T-helper 9 cell (primary cell): Measurements from ENCODE around the gene PDZRN4.
"Not testable (repeated sequence)": the region's sequence is repeated elsewhere in the genome, so short reads cannot be mapped to it uniquely, and the experiment has no call there.

Experiments
- DNase-seq: peaks from one replicate; pipeline ENCODE4 v3.0.0-alpha.2; 2020

The PDZRN4 gene

DNA sequence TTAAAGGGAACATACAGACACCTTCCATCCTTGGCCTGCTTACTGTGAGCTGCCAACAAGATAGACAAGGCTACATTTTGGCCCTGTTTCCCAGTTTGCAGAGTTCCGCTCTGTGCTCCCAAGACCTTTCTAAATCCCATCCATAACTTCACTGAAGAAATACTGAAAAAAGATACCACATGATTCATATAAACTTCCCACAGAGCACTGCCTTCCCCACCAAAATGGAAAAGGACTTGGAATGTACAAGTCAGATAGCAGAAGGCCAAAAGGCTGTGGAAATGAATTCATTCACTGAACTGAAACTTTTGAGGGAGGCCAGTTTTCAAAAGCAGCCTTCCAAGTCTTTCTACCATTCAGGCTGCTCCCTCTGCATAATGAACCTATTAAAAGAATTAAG is 29.6 kb downstream of the PDZRN4 start:
- no peak for DNase-seq

DNA sequence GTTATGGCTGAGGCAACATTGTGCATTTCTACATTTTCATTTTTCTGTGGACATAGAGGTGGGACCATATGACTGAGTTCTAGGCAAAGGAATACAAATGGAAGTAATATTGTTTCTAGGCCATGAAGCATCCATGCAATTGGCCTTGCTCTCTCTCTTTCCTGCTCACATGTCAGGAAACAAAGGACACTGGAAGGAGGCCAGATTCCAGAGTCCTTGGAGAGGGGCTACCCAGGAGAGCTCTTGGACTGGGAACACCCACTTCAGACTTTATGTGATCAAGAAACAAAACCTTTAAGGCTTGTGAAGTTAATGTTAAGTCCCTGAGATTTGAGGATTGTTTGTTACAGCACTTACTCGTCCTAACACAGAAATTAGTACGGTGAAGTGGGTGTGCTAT is 32.8 kb downstream of the PDZRN4 start:
- no peak for DNase-seq

DNA sequence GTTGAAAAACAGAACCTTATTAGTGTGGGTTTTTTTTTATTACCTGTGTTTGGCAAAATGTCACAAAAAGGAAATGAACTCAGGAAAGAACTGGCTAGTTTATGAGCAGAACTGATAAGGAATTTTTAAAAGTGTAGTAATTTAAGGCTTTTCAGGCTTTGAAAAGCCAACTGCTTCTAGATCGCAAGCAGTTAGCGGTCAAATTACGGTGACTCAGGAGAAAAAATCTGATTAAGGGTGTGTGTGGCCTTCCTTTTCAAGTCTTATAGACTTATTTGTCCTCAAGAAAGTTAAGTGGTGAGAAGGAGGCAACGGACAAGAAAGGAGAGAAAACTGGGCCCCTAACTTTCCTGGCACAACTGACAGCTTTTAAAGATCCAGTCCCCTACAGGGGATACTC is 33.4 kb downstream of the PDZRN4 start:
- DNase-seq = no peak

DNA sequence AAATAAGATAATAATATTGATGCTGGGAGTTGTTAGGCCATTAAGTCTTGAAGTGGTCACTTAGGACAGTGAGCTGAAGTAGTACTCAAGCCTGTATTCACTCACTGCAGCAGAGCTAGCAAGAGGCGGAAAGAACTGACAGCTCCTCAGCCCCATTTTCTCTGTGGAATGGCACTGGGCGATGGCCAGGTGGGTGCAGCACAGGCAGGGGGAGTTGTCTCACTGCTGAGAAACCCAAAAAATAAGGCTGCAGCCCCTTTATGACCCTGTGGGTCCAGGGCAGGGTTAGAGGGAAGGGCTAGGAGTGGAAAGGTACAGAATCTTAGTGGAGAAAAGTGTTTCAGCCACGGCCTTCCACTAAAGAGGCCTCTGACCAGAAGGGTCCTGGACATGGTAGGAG is 35.5 kb downstream of the PDZRN4 start:
- no peak for DNase-seq

DNA sequence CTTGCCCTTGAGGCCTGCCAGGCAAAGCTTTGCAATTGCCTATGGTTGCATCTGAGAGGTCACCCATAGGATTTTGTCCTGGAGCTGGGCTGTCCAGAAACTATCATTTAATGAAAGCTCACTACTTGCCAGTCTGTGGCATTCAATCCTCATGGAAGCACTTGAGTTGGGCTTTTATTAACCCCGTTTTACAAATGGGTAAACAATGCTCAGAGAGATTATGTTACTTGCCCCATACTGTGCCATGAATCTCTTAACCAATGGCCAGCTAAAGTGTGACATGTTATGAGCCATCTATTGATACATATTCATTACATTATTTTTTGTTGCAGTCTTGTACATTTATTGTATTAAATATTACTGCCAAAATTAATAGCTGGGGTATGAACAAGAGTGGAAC is 35.9 kb downstream of the PDZRN4 start:
- no peak for DNase-seq

DNA sequence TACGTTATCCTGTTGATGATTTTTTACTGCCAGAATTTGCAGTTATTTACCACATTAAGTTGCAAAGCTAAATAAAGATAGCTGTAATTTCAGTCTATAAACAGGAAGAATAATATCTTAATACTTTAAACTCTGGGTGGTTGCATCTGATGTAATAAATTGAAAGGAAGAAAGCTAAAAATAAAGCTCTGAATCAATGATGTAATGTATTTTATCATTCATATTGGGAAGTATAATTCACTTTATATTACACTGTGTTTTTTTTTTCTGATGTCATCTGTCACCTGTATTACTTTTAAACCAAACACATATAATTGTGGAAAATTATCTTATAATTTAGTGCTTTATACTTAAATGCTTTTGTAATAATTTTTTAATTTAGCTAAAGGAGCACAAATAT is 37.1 kb downstream of the PDZRN4 start:
- DNase-seq = no peak

DNA sequence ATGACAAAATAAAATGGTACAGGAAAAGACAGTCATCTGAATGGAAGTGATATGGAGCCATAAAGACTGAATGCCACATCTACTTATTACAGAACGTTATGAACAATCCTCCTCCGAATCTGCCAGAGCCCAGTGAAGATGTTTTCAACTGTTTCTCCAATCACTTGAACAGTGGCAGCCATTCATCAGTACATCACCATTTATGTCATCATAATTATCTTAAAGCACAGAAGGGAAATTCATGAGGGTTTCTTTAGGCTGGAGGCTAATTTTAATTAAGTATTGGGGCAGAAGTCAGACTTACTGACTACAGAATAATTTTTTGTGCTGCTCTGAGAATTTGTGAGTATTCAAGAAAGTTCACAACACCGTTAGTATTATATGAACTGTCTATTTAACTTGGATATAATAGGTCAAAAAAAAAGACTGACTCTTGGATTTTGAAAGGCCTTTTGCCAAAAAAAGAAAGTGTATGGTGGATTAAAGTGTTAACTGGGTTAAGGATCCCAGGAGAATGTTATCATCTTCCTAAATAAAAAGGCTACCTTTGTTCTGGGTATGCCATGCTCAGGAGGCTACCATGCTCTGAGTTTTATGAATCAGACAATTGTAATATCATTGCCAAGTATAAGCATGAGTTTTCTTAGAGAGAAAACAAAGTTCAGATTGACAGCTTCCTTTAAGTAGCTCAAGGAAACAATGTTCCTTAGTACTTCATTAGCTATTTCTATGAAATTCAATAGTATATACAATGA is 40.1 kb downstream of the PDZRN4 start:
- DNase-seq = no peak

DNA sequence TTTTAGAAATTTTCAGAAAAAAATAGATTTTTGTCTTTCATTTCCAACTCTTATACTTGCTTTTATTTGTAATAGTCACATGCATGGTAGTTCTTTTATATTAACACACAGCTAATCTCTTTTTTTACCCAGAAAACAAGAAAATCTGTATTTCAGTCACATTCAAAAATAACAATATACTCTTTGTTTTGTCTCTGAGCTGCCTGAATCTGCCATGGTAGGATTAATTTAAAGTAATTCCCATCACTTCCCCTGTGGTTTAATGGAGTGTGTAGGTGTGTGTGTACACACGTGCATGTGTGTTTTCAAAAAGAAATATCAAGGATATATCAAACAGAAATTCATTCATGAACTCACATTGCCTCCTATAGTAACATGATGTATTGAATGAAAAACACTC is 42.6 kb downstream of the PDZRN4 start:
- no peak for DNase-seq

DNA sequence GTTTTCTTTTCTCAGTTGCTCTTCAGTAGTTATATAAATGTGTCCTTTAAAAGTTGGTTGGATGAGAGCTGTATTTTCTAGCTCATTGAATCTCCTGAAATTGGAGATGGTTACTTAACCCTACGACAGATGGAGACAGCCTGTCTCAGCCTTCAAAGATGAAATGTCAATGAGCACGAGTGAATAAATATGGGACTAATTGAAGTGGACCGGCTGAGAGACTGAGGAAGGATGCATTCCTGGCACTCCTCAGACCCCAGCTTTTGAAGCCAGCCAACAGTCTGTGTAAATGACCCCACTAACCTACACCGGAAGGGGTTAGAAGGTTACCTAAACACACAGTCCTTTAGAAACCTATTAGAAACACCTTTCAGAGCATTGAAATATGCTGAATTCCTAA is 46.6 kb downstream of the PDZRN4 start:
- no peak for DNase-seq

DNA sequence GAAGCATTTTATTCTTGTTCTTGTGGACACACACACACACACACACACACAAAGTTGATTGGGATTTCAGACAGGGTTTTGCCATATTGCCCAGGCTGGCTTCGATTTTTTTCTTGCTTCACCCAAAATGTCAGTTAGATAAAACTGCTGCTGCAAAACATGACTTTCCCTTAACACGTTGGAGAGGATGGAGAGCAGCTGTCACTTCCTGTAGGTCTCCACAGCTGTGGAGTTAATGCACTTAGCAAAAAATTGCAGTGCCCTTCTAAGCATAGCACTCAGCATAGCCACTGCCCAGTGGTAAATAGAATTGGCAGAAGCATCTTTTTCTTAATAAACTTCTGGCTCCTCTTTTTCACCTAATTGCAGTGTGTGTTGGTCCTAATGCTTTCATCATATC is 54.5 kb downstream of the PDZRN4 start:
- no peak for DNase-seq

DNA sequence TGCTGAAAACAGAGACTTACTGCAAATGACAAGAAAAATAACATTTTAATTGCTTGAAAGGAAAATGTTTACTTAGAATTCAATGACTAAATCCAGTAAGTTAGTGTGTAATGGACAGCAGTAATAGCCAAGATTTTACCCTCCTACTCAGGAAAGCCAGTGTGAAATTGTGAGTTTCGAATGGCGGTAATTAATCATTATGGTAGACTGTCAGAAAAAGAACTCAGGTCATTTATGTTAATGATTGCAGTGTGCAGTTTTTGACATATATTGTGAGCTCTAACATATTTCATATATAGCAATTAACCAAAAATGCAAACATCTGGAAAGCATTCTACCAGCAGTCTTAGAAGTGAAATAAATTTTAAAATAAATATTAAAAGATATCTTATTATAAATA is 60.3 kb downstream of the PDZRN4 start:
- DNase-seq = no peak

DNA sequence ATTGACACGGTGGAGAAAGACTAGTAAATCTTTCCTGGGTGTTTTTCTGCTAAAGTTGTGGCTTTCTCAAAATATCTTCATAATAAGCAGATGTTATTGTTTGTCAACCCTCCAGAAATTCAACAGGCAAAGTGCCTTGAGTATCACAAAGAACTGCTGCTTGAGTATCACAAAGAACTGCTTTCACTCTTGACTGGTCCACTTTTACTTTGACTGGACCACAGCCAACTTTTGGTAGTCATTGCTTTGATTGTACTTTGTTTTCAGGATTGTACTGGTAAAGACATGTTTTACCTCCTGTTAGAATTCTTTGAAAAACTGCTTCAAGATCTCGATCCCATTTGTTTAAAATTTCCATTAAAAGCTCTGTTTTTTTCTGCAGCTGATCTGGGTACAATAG is 62.6 kb downstream of the PDZRN4 start:
- no peak for DNase-seq

DNA sequence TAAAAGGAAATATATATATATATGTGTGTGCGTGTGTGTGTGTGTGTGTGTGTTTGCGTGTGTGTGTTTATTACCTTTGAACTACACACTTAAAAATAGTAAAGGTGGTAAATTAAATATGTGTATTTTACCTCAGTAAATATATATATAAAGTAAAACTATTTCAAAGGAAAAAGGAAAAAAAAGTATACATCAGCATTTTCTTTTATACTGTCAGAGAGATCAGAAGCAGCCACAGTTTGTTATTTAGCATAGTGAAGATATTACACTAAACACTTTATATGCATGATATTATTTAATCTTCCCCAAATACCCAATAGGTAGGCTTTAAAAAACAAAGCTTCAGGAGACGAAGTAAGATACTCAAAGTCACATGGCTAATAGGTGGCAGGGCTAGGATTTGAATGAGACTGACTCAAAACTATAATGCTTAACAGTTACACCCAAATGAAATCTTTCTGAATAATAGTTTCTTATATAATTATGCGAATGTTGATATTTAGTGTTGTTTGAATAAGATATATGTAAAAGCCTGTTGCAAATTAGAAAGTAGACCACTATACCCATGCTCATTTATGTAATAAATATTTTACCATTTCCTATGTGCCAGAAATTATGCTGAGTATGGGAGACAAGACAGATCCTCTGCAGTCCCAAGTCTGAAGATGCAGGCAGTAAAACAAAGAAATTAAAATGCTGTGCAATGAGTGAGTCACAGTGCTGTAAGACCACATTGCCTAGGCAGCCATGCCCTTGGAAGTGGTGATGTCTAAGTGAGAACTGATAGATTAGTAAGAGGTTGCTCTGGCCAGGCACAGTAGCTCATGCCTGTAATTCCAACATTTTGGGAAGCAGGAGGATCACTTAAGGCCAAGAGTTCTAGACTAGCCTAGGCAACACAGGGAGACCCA is 66.1 kb downstream of the PDZRN4 start:
- DNase-seq = no peak

DNA sequence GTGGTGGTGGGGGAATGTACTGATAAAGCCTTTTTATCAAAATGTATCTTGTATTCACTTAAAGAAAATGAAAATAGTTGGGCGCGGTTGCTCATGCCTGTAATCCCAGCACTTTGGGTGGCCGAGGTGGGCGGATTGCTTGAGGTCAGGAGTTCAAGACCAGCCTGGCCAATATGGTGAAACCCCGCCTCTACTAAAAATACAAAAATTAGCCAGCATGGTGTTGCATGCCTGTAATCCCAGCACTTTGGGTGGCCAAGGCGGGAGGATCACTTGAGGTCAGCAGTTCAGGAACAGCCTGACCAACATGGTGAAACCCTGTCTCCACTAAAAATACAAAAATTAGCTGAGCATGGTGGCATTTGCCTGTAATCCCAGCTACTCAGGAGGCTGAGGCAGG is 75.1 kb downstream of the PDZRN4 start:
- DNase-seq = not testable (repeated sequence)

DNA sequence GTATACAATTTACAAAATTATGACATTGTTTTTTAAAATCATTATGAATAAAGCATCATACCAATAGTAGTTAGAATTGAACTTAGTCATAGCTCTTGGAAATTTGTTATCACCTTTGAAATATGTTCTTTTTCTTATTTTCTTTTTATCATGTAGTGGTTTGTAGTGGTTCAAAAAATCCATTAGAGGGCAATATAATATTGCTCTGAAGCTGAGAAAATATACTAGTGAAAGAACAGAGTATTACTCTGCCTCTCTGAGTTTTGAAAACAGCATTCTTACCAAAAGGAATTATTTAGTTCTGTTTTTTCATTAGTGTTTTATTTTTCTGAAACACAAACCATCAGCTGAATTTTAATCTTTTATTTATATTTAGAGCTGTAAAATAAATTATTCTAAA is 76.2 kb downstream of the PDZRN4 start:
- no peak for DNase-seq

DNA sequence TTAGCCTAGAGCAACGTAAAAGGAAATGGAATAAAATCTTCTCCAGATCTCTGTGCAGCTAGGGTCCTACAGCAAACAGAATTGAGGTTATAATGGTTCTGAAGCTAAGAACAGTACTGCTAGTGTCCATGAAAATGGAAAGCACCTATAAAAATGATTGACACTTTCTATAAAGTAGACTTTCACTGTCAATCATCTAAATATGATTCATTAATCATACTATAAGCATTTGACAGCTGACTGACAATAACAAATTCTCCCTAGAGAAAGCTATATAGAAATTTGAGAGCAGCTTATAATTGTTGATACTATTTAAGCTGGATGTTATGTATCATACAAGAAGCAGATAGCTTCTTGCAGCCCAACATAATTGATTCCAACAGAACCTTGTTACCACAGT is 80.9 kb downstream of the PDZRN4 start:
- no peak for DNase-seq

DNA sequence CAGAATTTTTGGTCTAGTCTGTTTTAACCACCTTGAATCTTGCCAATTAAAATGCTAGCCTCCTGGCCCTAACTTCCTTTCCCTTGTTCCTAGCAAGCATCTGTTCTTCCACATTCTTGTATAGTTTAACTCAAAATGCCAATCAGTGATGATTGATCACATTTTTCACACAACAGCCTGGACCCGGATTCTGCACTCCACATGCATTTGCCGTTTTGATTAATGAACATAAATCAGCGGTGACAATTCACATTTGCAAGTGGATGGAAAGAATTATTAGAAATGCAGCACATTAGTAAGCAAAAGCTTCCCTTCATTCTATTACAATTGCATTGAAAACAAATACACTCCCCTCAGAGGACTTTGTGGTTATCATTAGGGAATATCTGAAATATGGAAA is 83.4 kb downstream of the PDZRN4 start:
- no peak for DNase-seq

DNA sequence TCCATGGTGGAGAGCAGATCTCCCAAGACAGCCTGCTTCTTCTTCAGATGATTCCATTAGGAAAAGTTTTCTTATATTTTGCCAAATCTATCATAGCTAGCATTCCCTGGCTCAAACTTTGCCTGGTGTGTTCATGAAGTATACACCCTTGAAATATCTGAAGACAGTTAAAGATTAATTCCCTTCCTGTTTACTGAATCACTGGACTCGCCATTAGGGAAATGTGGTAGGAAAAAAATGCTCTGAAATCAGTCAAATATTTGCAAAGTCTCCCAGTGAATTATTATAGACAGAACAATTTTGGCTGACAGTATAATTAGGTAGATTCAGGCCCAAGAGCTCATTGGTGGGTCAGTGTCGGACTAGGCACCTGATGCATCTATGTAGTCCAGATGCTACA is 86.5 kb downstream of the PDZRN4 start:
- DNase-seq = no peak

DNA sequence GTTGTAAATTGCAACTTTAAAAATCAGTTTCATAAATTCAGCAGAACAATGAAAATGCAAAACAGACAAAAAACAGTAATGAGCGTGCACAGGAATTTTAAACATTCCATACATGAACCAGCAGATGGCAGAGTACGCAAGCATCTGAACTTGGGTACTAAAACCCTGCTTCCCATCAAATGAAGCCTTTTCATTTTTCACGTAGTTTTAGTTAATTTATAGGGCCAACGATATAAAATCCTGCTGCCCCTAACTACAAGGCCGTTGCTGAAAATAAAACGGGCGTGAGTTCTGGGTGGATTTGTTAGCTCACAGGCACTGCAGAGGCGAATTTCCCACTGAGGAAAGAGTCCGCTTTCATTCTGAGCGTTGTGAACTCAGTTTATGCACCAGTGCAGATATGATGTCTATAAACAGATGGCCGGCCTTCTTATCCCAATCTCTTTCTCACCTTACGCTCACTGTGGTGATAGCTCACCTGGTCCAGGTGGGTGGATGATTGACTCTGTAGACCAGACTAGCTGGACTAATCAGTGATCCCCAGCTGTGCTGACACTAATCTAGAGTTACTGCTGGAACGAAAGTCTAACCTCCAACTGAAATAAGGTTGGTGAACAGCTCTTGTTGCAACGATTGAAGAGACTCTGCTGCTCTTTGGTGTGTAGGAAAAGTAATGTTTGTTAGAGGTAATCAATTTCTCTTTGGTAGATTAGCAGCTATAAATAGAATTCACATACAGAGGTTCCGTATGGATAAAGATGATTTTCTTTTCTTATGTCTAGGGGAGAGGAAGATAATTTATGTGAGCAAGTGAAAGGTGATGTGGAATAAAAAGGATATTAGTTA is 89.2 kb downstream of the PDZRN4 start:
- DNase-seq = no peak

DNA sequence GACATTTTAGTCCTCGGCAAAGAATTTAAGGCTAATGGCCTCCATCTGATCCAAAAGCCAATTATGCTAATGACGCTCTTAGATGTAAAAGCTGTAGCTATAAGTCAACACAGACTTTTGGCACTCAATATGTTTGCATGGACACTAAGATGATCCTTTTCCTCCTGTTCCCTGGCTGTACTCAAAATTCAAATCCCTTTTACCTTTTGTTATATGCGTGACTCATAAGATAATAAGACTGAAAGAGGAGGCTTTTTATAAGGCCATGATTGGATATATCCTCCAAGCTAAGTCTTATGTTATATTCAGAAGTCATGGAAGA is 89.8 kb downstream of the PDZRN4 start:
- DNase-seq = no peak

DNA sequence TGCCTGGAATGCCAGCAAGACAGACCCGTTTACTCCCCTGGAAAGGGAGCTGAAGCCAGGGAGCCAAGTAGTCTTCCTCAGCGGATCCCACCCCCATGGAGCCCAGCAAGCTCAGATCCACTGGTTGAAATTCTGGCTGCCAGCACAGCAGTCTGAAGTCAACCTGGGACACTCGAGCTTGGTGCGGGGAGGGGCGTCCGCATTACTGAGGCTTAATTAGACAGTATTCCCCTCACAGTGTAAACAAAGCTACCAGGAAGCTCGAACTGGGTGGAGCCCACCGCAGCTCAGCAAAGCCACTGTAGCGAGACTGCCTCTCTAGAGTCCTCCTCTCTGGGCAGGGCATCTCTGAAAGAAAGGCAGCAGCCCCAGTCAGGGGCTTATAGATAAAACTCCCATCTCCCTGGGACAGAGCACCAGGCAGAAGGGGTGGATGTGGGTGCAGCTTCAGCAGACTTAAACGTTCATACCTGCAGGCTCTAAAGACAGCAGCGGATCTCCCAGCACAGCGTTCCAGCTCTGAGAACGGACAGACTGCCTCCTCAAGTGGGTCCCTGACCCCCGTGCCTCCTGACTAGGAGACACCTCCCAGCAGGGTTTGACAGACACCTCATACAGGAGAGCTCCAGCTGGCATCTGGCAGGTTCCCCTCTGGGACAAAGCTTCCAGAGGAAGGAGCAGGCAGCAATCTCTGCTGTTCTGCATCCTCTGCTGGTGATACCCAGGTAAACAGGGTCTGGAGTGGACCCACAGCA is 92.4 kb downstream of the PDZRN4 start:
- not testable (repeated sequence) for DNase-seq

DNA sequence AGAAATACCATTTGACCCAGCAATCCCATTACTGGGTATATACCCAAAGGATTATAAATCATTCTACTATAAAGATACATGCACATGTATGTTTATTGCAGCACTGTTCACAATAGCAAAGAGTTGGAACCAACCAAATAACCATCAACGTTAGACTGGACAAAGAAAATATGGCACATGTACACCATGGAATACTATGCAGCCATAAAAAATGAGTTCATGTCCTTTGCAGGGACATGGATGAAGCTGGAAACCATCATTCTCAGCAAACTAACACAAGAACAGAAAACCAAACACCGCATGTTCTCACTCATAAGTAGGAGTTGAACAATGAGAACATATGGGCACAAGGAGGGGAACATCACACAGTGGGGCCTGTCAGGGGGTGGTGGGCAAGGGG is 97.3 kb downstream of the PDZRN4 start:
- not testable (repeated sequence) for DNase-seq

DNA sequence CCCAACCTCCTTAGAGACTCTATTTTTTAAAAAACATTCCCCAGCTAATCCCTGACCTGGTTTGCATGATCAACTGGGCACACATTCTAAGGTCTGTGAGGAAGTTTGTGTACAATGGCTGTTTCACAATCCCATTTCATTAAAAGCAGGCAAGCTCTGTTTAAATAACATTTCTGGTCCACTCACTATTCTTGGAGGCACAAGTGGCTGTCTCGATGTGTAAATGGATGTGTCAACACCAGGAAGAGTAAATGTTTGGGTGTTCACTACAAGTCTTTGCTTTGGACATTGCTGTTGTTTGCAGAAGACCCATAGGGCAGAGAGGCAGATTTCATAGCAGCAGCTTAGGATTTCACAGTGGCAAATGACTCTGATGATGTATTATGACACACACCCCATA is 98.3 kb downstream of the PDZRN4 start:
- no peak for DNase-seq
